HCT116 (cell line): Measurements from ENCODE around the gene NDUFS7. TPM values are rescaled to one million over a fixed set of nuclear protein-coding genes. Genes with fewer than 3 reads are reported as not detected.

Source experiments
- ATAC-seq: fragments of 200-7000 bp; cut with Tn5 transposase; 2 replicates; pipeline ENCODE4 v1.9.1; 2020; ENCODE audit warnings: mild to moderate bottlenecking, moderate library complexity
- BruUV-seq: library from RNA; stranded (reverse); fragments of 400-500 nt; replicated peaks from 2 replicates; lab custom pipeline; 2021; lab: Mats Ljungman, UMichigan
- CTCF ChIA-PET: fragments of 300-600 bp; sonication (Branson Sonifier 250); formaldehyde crosslinking; loops from one replicate; lab custom pipeline; 2021; ENCODE audit warnings: antibody characterized with exemption; lab: Charles Lee
- POLR2A ChIA-PET: fragments of 300-600, 350-600 bp; sonication (Branson Sonifier 250); formaldehyde crosslinking; loops from one replicate; lab custom pipeline; 2021; ENCODE audit warnings: antibody characterized with exemption; lab: Charles Lee
- RAD21 ChIA-PET, 2 experiments: fragments of 300-600 bp; sonication (Branson Sonifier 250); formaldehyde crosslinking; loops; one replicate each; lab custom pipeline; 2023; ENCODE audit warnings: low total read pairs in 2 of 2; ENCODE audit not compliant: uncharacterized antibody in 2 of 2, unreplicated experiment in 2 of 2, low non-redundant PET in 1 of 2; lab: Charles Lee
- DNase-seq: peaks from one replicate; pipeline ENCODE4 v3.0.0-alpha.2; 2010; ENCODE audit warnings: low read depth, low spot score
- H2AFZ ChIP-seq: fragments of 200-600 bp; shearing (Covaris generic), sonication (generic); 2 replicates; pipeline ENCODE4 v1.6.1; 2017; ENCODE audit warnings: low read depth, mixed run types, mixed read lengths, antibody characterized with exemption, low read length; ENCODE audit not compliant: poor library complexity, severe bottlenecking
- H3K27ac ChIP-seq: 2 replicates; pipeline ENCODE4 v1.5.1; 2012; ENCODE audit warnings: low read depth, low read length
- H3K27me3 ChIP-seq: fragments of 200-600 bp; sonication (generic); 2 replicates; pipeline ENCODE4 v1.6.1; 2016; ENCODE audit warnings: mixed run types, low read length, mixed read lengths; ENCODE audit not compliant: insufficient read depth
- H3K36me3 ChIP-seq, 2 experiments: fragments of 200-500 bp in 1 of 2; fragments of 200-600 bp in 1 of 2; sonication (Bioruptor generic) in 1 of 2; sonication (generic) in 1 of 2; 2 replicates each; pipeline versions ENCODE4 v1.5.1 to v1.6.1; 2014 to 2016; ENCODE audit warnings: low read length in 2 of 2, inconsistent platforms in 1 of 2, mixed read lengths in 1 of 2, mixed run types in 1 of 2; ENCODE audit not compliant: insufficient read depth in 2 of 2, control insufficient read depth in 1 of 2
- H3K4me1 ChIP-seq, 2 experiments: fragments of 200-600 bp in 1 of 2; sonication (generic) in 1 of 2; 2 replicates each; pipeline versions ENCODE4 v1.5.1 to v1.6.1; 2012 to 2017; ENCODE audit warnings: low read length in 2 of 2, inconsistent platforms in 1 of 2, mild to moderate bottlenecking in 1 of 2, mixed read lengths in 1 of 2, mixed run types in 1 of 2, moderate library complexity in 1 of 2; ENCODE audit not compliant: insufficient read depth in 2 of 2, control insufficient read depth in 1 of 2
- H3K4me2 ChIP-seq: fragments of 200-600 bp; sonication (generic); 2 replicates; pipeline ENCODE4 v1.6.1; 2017; ENCODE audit warnings: mixed run types, low read length, mixed read lengths
- H3K4me3 ChIP-seq, 2 experiments: fragments of 200-600 bp in 1 of 2; sonication (generic) in 1 of 2; replicated peaks in 1 of 2; 2 replicates each; pipeline ENCODE4 v1.5.1; 2011 to 2016; ENCODE audit warnings: low read length in 2 of 2, control low read depth in 1 of 2, low read depth in 1 of 2, mild to moderate bottlenecking in 1 of 2, mixed read lengths in 1 of 2, mixed run types in 1 of 2
- H3K79me2 ChIP-seq: fragments of 200-600 bp; sonication (generic); 2 replicates; pipeline ENCODE4 v1.6.1; 2017; ENCODE audit warnings: mild to moderate bottlenecking, mixed run types, low read length, moderate library complexity, mixed read lengths; ENCODE audit not compliant: insufficient read depth
- H3K9ac ChIP-seq: fragments of 200-600 bp; sonication (generic); 2 replicates; pipeline ENCODE4 v1.6.1; 2016; ENCODE audit warnings: low read length, mixed read lengths
- H3K9me2 ChIP-seq: fragments of 200-600 bp; sonication (generic), shearing (Covaris generic); 2 replicates; pipeline ENCODE4 v1.6.1; 2017; ENCODE audit warnings: mixed run types, mild to moderate bottlenecking, moderate library complexity; ENCODE audit not compliant: insufficient read depth
- H3K9me3 ChIP-seq, 2 experiments: fragments of 200-500 bp in 1 of 2; fragments of 200-600 bp in 1 of 2; sonication (Bioruptor generic) in 1 of 2; sonication (generic) in 1 of 2; 2 replicates each; pipeline ENCODE4 v1.6.1; 2014 to 2017; ENCODE audit warnings: low read length in 2 of 2, mixed read lengths in 2 of 2, inconsistent platforms in 1 of 2, low read depth in 1 of 2, mild to moderate bottlenecking in 1 of 2, mixed run types in 1 of 2, moderate library complexity in 1 of 2; ENCODE audit not compliant: control insufficient read depth in 1 of 2, insufficient read depth in 1 of 2
- H4K20me1 ChIP-seq: fragments of 200-600 bp; sonication (generic), shearing (Covaris generic); 2 replicates; pipeline ENCODE4 v1.6.1; 2017; ENCODE audit warnings: mixed run types, mild to moderate bottlenecking, moderate library complexity; ENCODE audit not compliant: insufficient read depth
- ELF1 ChIP-seq: IDR thresholded peaks from 2 replicates; pipeline ENCODE4 v1.6.1; 2012; ENCODE audit warnings: low read depth, borderline replicate concordance
- EZH2phosphoT487 ChIP-seq: fragments of 200-600 bp; IDR thresholded peaks from 2 replicates; pipeline ENCODE4 v1.6.1; 2018; ENCODE audit warnings: antibody characterized with exemption, borderline replicate concordance
- FOSL1 ChIP-seq: IDR thresholded peaks from 2 replicates; pipeline ENCODE4 v1.6.1; 2012; ENCODE audit warnings: low read depth
- POLR2A ChIP-seq: IDR thresholded peaks from 2 replicates; pipeline ENCODE4 v1.7.0; 2011; ENCODE audit warnings: borderline replicate concordance; ENCODE audit not compliant: insufficient read depth, insufficient read length; ENCODE audit errors: extremely low read depth
- POLR2AphosphoS5 ChIP-seq: IDR thresholded peaks from 2 replicates; pipeline ENCODE4 v1.6.1; 2011; ENCODE audit warnings: mild to moderate bottlenecking, low read depth, low read length, moderate library complexity
- RAD21 ChIP-seq: IDR thresholded peaks from 2 replicates; pipeline ENCODE4 v1.6.1; 2012; ENCODE audit warnings: low read depth, mild to moderate bottlenecking
- SRF ChIP-seq: IDR thresholded peaks from 2 replicates; pipeline ENCODE4 v1.6.1; 2012; ENCODE audit warnings: low read depth
- intact Hi-C: fragments of 100-400 bp; cut with micrococcal nuclease; formaldehyde crosslinking; loops from 2 replicates; pipeline ENCODE4 v1.10.0; 2022
- total RNA-seq: library from RNA; stranded (reverse); gene quantifications from one replicate; pipeline ENCODE4 v1.2.1, GENCODE V29; 2021; ENCODE audit not compliant: unreplicated experiment
- TF ChIP-seq, protein P1 (sequence below), 3 experiments: fragments of 200-600 bp in 1 of 3; sonication (generic) in 1 of 3; IDR thresholded peaks in 2 of 3; conservative IDR thresholded peaks in 1 of 3; 2 replicates each; pipeline ENCODE4 v1.5.1; 2012 to 2017; ENCODE audit warnings: low read depth in 2 of 3, low read length in 2 of 3, antibody characterized with exemption in 1 of 3, borderline replicate concordance in 1 of 3, control low read depth in 1 of 3, mild to moderate bottlenecking in 1 of 3, mixed read lengths in 1 of 3, mixed run types in 1 of 3, moderate library complexity in 1 of 3; ENCODE audit not compliant: insufficient read depth in 1 of 3
- TF ChIP-seq, protein P2 (sequence below): IDR thresholded peaks from 2 replicates; pipeline ENCODE4 v1.6.1; 2012

The NDUFS7 gene
- total RNA-seq, 1 experiment from 2014 or later = 114 TPM

DNA sequence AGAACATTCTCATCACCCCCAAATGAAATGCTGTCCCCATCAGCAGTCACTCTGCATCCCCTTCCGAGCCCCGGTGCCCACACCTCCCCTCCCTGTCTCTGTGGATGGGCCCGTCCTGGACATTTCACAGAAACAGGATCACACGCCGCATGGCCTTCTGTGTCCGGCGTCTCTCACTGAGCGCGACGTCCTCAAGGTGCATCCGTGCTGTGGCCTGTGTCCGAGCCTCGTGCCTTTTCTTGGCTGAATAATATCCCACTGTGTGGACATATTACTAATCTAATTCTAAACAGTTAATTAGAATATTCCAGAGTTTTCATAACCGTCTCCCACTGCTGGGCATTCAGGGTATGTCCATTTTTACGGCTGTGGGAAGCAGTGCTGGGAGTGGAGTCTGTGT, 8.7 kb downstream of the NDUFS7 start:
- no peak for DNase-seq
- no peaks in the 10 kb centered on the region for H4K20me1 ChIP-seq
- ATAC-seq = no peak
- intact Hi-C loops = no loop called here
- no peak overlapping the region for H3K27ac ChIP-seq
- peaks cover 2 to 17% of the 10 kb centered on the region in 2 experiments; a peak in 2 of 4 replicates for H3K4me1 ChIP-seq
- no peaks in the 10 kb centered on the region for H3K9me2 ChIP-seq
- POLR2A ChIA-PET = no interaction called here
- peaks cover 2 to 14% of the 10 kb centered on the region in 2 experiments; a peak in 2 of 4 replicates for H3K36me3 ChIP-seq
- no peak overlapping the region for H3K4me2 ChIP-seq
- H3K79me2 ChIP-seq = no peaks in the 10 kb centered on the region
- no peaks in the 10 kb centered on the region for H3K27me3 ChIP-seq
- no peak overlapping the region for H3K9ac ChIP-seq
- RAD21 ChIA-PET = no interaction called here
- CTCF ChIA-PET = no interaction called here
- H3K9me3 ChIP-seq = no peaks in the 10 kb centered on the region
- no TSS peak for BruUV-seq
- H2AFZ ChIP-seq = no peak overlapping the region
- TF ChIP-seq POLR2A (no peak), FOSL1 (no peak), RAD21 (no peak)
- TF ChIP-seq, protein P1, sequence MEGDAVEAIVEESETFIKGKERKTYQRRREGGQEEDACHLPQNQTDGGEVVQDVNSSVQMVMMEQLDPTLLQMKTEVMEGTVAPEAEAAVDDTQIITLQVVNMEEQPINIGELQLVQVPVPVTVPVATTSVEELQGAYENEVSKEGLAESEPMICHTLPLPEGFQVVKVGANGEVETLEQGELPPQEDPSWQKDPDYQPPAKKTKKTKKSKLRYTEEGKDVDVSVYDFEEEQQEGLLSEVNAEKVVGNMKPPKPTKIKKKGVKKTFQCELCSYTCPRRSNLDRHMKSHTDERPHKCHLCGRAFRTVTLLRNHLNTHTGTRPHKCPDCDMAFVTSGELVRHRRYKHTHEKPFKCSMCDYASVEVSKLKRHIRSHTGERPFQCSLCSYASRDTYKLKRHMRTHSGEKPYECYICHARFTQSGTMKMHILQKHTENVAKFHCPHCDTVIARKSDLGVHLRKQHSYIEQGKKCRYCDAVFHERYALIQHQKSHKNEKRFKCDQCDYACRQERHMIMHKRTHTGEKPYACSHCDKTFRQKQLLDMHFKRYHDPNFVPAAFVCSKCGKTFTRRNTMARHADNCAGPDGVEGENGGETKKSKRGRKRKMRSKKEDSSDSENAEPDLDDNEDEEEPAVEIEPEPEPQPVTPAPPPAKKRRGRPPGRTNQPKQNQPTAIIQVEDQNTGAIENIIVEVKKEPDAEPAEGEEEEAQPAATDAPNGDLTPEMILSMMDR (IDR thresholded peaks at IDR 0.05 in 2 of 3, conservative IDR thresholded peaks at IDR 0.05 in 1 of 3; ENCODE audit: borderline replicate concordance in 1 of 3, insufficient read depth in 1 of 3, low read depth in 2 of 3, low read length in 2 of 3) = no peak
- H3K4me3 ChIP-seq = no peak overlapping the region

DNA sequence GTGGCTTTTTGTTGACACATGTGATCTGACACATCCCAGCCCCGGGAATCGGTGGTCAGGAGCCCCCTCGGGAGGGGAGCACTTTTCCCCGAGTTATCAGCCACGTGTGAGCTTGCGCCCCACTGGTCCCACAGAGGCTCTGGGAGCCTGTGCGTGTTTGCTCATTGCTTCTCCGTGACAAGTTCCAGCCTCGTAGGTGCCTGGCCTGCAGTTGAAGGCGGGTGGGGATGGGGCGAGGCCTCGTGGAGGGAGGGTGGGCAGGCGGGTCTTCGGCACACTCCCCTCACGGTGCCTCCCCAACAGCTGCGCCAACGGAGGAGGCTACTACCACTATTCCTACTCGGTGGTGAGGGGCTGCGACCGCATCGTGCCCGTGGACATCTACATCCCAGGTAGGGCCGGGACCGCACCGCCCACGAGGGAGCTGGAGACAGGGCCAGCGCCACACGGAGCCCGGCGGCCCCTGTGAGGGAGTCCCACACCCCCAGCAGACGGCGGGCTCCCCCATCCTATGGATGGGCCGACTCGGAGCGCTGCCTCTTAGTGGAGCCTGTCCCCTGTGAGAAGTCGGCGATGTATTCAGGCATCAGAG, 9.3 kb downstream of the NDUFS7 start:
- Histone ChIP-seq H3K27ac (no peak overlapping the region), H3K9me2 (no peaks in the 10 kb centered on the region), H3K4me2 (no peak overlapping the region), H3K36me3 (peaks cover 2 to 14% of the 10 kb centered on the region in 2 experiments; a peak in 3 of 4 replicates), H3K4me1 (peaks cover 2 to 18% of the 10 kb centered on the region in 2 experiments; a peak in 2 of 4 replicates), H4K20me1 (no peaks in the 10 kb centered on the region), H2AFZ (no peak overlapping the region), H3K4me3 (no peak overlapping the region), H3K27me3 (no peaks in the 10 kb centered on the region), H3K9ac (no peak overlapping the region), H3K9me3 (no peaks in the 10 kb centered on the region), H3K79me2 (no peaks in the 10 kb centered on the region)
- TF ChIP-seq RAD21 (no peak), POLR2AphosphoS5 (no peak), SRF (no peak), POLR2A (no peak), ELF1 (no peak), EZH2phosphoT487 (no peak), FOSL1 (no peak)
- TF ChIP-seq, protein P2, sequence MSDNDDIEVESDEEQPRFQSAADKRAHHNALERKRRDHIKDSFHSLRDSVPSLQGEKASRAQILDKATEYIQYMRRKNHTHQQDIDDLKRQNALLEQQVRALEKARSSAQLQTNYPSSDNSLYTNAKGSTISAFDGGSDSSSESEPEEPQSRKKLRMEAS = no peak
- POLR2A ChIA-PET = no interaction called here
- intact Hi-C loops = no loop called here
- DNase-seq (no peak), ATAC-seq (no peak)
- no TSS peak for BruUV-seq
- CTCF ChIA-PET = no interaction called here
- RAD21 ChIA-PET = no interaction called here
